ENCODE measurements around the gene MX2. TPM values are rescaled to one million over a fixed set of nuclear protein-coding genes. Genes with fewer than 3 reads are reported as not detected.

MX2 gene
- total RNA-seq, 2 experiments from 2014 or later: 9.2 to 10.3 TPM

GRCh38 chr21:41375875-41376274, 14.0 kb downstream of the MX2 start:
- Mint-ChIP-seq H3K4me1 (ENCODE audit: low read depth) (peaks cover 27% of the 10 kb centered on the region), H3K4me3 (no peak overlapping the region), H3K27me3 (no peaks in the 10 kb centered on the region), H3K27ac (no peak overlapping the region), H3K9me3 (no peaks in the 10 kb centered on the region), H3K36me3 (ENCODE audit: low read depth) (peaks cover 8% of the 10 kb centered on the region)
- no peak for ATAC-seq
- no peak for DNase-seq
- ChIA-PET CTCF (no interaction called here), POLR2A (no interaction called here)
- no peak for TF ChIP-seq CTCF (IDR thresholded peaks at IDR 0.05)
- intact Hi-C loops (cut with micrococcal nuclease): no loop called here

- no peaks in the 10 kb centered on the region for H3K27me3 Mint-ChIP-seq
- H3K4me1 Mint-ChIP-seq (ENCODE audit: low read depth): peaks cover 13% of the 10 kb centered on the region
- ChIA-PET POLR2A (no interaction called here), CTCF (no interaction called here)
- no peak overlapping the region for H3K4me3 Mint-ChIP-seq
- no peak for TF ChIP-seq CTCF (IDR thresholded peaks at IDR 0.05)
- ATAC-seq (no peak), DNase-seq (no peak)
- no peak overlapping the region for H3K27ac Mint-ChIP-seq
- intact Hi-C loops (cut with micrococcal nuclease): no loop called here
- H3K9me3 Mint-ChIP-seq: no peaks in the 10 kb centered on the region
- peaks cover 10% of the 10 kb centered on the region for H3K36me3 Mint-ChIP-seq (ENCODE audit: low read depth)
Observed at GRCh38 chr21:41377715-41378114, 15.9 kb downstream of the MX2 start.

GRCh38 chr21:41378849-41379248, 17.0 kb downstream of the MX2 start:
- no peak for DNase-seq
- Mint-ChIP-seq H3K4me3 (no peak overlapping the region), H3K27ac (no peak overlapping the region), H3K9me3 (no peaks in the 10 kb centered on the region), H3K27me3 (no peaks in the 10 kb centered on the region), H3K4me1 (ENCODE audit: low read depth) (peaks cover 10% of the 10 kb centered on the region), H3K36me3 (ENCODE audit: low read depth) (peaks cover 10% of the 10 kb centered on the region)
- ChIA-PET POLR2A (no interaction called here), CTCF (no interaction called here)
- no peak for TF ChIP-seq CTCF (IDR thresholded peaks at IDR 0.05)
- intact Hi-C loops (cut with micrococcal nuclease): no loop called here
- no peak for ATAC-seq

GRCh38 chr21:41379901-41380300, 18.1 kb downstream of the MX2 start:
- no peak overlapping the region for H3K27ac Mint-ChIP-seq
- peaks cover 9% of the 10 kb centered on the region for H3K36me3 Mint-ChIP-seq (ENCODE audit: low read depth)
- no peaks in the 10 kb centered on the region for H3K27me3 Mint-ChIP-seq
- H3K4me3 Mint-ChIP-seq: no peak overlapping the region
- H3K9me3 Mint-ChIP-seq: no peaks in the 10 kb centered on the region
- DNase-seq: no peak
- no peak for TF ChIP-seq CTCF (IDR thresholded peaks at IDR 0.05)
- POLR2A ChIA-PET: no interaction called here
- no peak for ATAC-seq
- intact Hi-C loops (cut with micrococcal nuclease): no loop called here
- H3K4me1 Mint-ChIP-seq (ENCODE audit: low read depth): peaks cover 5% of the 10 kb centered on the region
- CTCF ChIA-PET: interaction anchor here (1.0 kb wide), 1 partner anchor 96 kb away, joined by 5 read pairs; no protein-coding TSS in a partner anchor

- TF ChIP-seq CTCF (IDR thresholded peaks at IDR 0.05): no peak
- ChIA-PET CTCF (interaction anchor here (1.3 kb wide), 1 partner anchor 98 kb away, joined by 3 read pairs; no protein-coding TSS in a partner anchor), POLR2A (no interaction called here)
- Mint-ChIP-seq H3K4me1 (ENCODE audit: low read depth) (no peaks in the 10 kb centered on the region), H3K27me3 (no peaks in the 10 kb centered on the region), H3K9me3 (no peaks in the 10 kb centered on the region), H3K27ac (no peak overlapping the region), H3K36me3 (ENCODE audit: low read depth) (peaks cover 6% of the 10 kb centered on the region), H3K4me3 (no peak overlapping the region)
- intact Hi-C loops (cut with micrococcal nuclease): no loop called here
- ATAC-seq: no peak
- DNase-seq: no peak
Observed at GRCh38 chr21:41381731-41382130, 19.9 kb downstream of the MX2 start.
